Stomach smooth muscle (tissue), 2 donors: Measurements from ENCODE around the gene WHRN.

Experiments used
- H3K27ac ChIP-seq: one replicate; pipeline ENCODE4 v1.7.0; 2013; ENCODE audit warnings: mild to moderate bottlenecking, low read length, inconsistent platforms
- H3K27me3 ChIP-seq, 2 donors: one replicate each; pipeline ENCODE4 v1.7.0; 2013; ENCODE audit warnings: low read length in 2 of 2; ENCODE audit not compliant: insufficient read depth in 2 of 2, control insufficient read depth in 1 of 2
- H3K36me3 ChIP-seq, 2 donors: one replicate each; pipeline ENCODE4 v1.7.0; 2013; ENCODE audit warnings: low read length in 2 of 2; ENCODE audit not compliant: control insufficient read depth in 2 of 2, insufficient read depth in 2 of 2
- H3K4me1 ChIP-seq: one replicate; pipeline ENCODE4 v1.7.0; 2013; ENCODE audit warnings: low read length; ENCODE audit not compliant: control insufficient read depth, insufficient read depth
- H3K4me3 ChIP-seq, 2 donors: one replicate each; pipeline ENCODE4 v1.7.0; 2013; ENCODE audit warnings: low read length in 2 of 2
- H3K9ac ChIP-seq, 2 donors: one replicate each; pipeline ENCODE4 v1.7.0; 2013; ENCODE audit warnings: low read length in 2 of 2, mild to moderate bottlenecking in 1 of 2
- H3K9me3 ChIP-seq, 2 donors: one replicate each; pipeline ENCODE4 v1.7.0; 2013; ENCODE audit warnings: low read length in 2 of 2; ENCODE audit not compliant: control insufficient read depth in 2 of 2
- donor health status: healthy.
- donor health status: Pancreatic carcinoma.

The WHRN gene

GRCh38 chr9:114408645-114409044 lies 96.6 kb downstream of the WHRN start:
- H3K9ac ChIP-seq: no peak overlapping the region

GRCh38 chr9:114407889-114408288 lies 97.4 kb downstream of the WHRN start:
- Histone ChIP-seq H3K27me3 (no peaks in the 10 kb centered on the region), H3K9me3 (no peaks in the 10 kb centered on the region), H3K9ac (no peak overlapping the region), H3K36me3 (peaks cover 4 to 7% of the 10 kb centered on the region in 2 donors), H3K4me1 (peaks cover 6% of the 10 kb centered on the region), H3K27ac (no peak overlapping the region), H3K4me3 (no peak overlapping the region)

More at GRCh38 chr9:114408645-114409044, 96.6 kb downstream of the WHRN start:
- Histone ChIP-seq H3K9me3 (no peaks in the 10 kb centered on the region), H3K4me3 (no peak overlapping the region), H3K36me3 (peaks cover 3 to 7% of the 10 kb centered on the region in 2 donors), H3K4me1 (peaks cover 10% of the 10 kb centered on the region), H3K27ac (no peak overlapping the region), H3K27me3 (no peaks in the 10 kb centered on the region)

- Histone ChIP-seq H3K27ac (no peak overlapping the region), H3K27me3 (no peaks in the 10 kb centered on the region), H3K36me3 (peaks cover 7 to 10% of the 10 kb centered on the region in 2 donors), H3K9ac (no peak overlapping the region), H3K9me3 (no peaks in the 10 kb centered on the region), H3K4me3 (no peak overlapping the region), H3K4me1 (peaks cover 6% of the 10 kb centered on the region)
These were observed 98.8 kb downstream of the WHRN start for GRCh38 chr9:114406441-114406840.

GRCh38 chr9:114405294-114406034 lies 99.8 kb downstream of the WHRN start:
- Histone ChIP-seq H3K27ac (no peak overlapping the region), H3K4me3 (no peak overlapping the region), H3K4me1 (peaks cover 6% of the 10 kb centered on the region), H3K9ac (peak overlapping the region in 1 of 2 donors; percentile 21), H3K27me3 (no peaks in the 10 kb centered on the region), H3K36me3 (peaks cover 7 to 12% of the 10 kb centered on the region in 2 donors), H3K9me3 (no peaks in the 10 kb centered on the region)

GRCh38 chr9:114404531-114404930 lies 100.7 kb downstream of the WHRN start:
- H3K27ac ChIP-seq: no peak overlapping the region
- no peaks in the 10 kb centered on the region for H3K9me3 ChIP-seq
- peaks cover 6% of the 10 kb centered on the region for H3K4me1 ChIP-seq
- no peaks in the 10 kb centered on the region for H3K27me3 ChIP-seq
- H3K36me3 ChIP-seq: peaks cover 7 to 12% of the 10 kb centered on the region in 2 donors
- H3K9ac ChIP-seq: no peak overlapping the region
- no peak overlapping the region for H3K4me3 ChIP-seq

- Histone ChIP-seq H3K9me3 (no peaks in the 10 kb centered on the region), H3K27me3 (no peaks in the 10 kb centered on the region), H3K36me3 (peaks cover 7 to 12% of the 10 kb centered on the region in 2 donors), H3K4me1 (peaks cover 6% of the 10 kb centered on the region), H3K4me3 (no peak overlapping the region), H3K27ac (no peak overlapping the region), H3K9ac (no peak overlapping the region)
These were observed 102.0 kb downstream of the WHRN start for GRCh38 chr9:114403153-114403756.

GRCh38 chr9:114401344-114401743 lies 103.9 kb downstream of the WHRN start:
- peaks cover 0 to 9% of the 10 kb centered on the region in 2 donors for H3K36me3 ChIP-seq
- H3K9me3 ChIP-seq: no peaks in the 10 kb centered on the region
- H3K27me3 ChIP-seq: no peaks in the 10 kb centered on the region
- H3K4me3 ChIP-seq: no peak overlapping the region
- H3K9ac ChIP-seq: no peak overlapping the region
- no peak overlapping the region for H3K27ac ChIP-seq
- peaks cover 14% of the 10 kb centered on the region for H3K4me1 ChIP-seq

- Histone ChIP-seq H3K36me3 (peaks cover 0 to 9% of the 10 kb centered on the region in 2 donors), H3K27ac (no peak overlapping the region), H3K9me3 (no peaks in the 10 kb centered on the region), H3K4me1 (peaks cover 13% of the 10 kb centered on the region), H3K27me3 (no peaks in the 10 kb centered on the region), H3K4me3 (no peak overlapping the region), H3K9ac (no peak overlapping the region)
These were observed 104.5 kb downstream of the WHRN start for GRCh38 chr9:114400772-114401171.

- no peaks in the 10 kb centered on the region for H3K9me3 ChIP-seq
- H3K4me1 ChIP-seq: peaks cover 14% of the 10 kb centered on the region
- H3K27me3 ChIP-seq: no peaks in the 10 kb centered on the region
- H3K9ac ChIP-seq: no peak overlapping the region
- H3K36me3 ChIP-seq: peaks cover 0 to 9% of the 10 kb centered on the region in 2 donors
- no peak overlapping the region for H3K27ac ChIP-seq
- H3K4me3 ChIP-seq: no peak overlapping the region
These were observed 105.1 kb downstream of the WHRN start for GRCh38 chr9:114400219-114400618.

- Histone ChIP-seq H3K4me3 (no peak overlapping the region), H3K9me3 (no peaks in the 10 kb centered on the region), H3K27ac (no peak overlapping the region), H3K27me3 (no peaks in the 10 kb centered on the region), H3K36me3 (peaks cover 0 to 9% of the 10 kb centered on the region in 2 donors), H3K9ac (no peak overlapping the region), H3K4me1 (peaks cover 22% of the 10 kb centered on the region)
These were observed 105.9 kb downstream of the WHRN start for GRCh38 chr9:114399381-114399780.
